DND-41 (cell line): Measurements from ENCODE around the gene H6PD.

Experiments
- ATAC-seq: fragments of 200-7000 bp; cut with Tn5 transposase; 3 replicates; pipeline ENCODE4 v1.9.1; 2021; ENCODE audit warnings: low read depth; ENCODE audit not compliant: insufficient read depth
- DNase-seq: peaks from one replicate; pipeline ENCODE4 v3.0.0-alpha.2; 2020
- H2AFZ ChIP-seq: 2 replicates; pipeline ENCODE4 v1.6.0; 2012; ENCODE audit warnings: low read depth, low read length
- H3K27ac ChIP-seq: 2 replicates; pipeline ENCODE4 v1.5.1; 2012; ENCODE audit warnings: low read length, inconsistent platforms
- H3K27me3 ChIP-seq: fragments of 200-600 bp; sonication (generic); 2 replicates; pipeline ENCODE4 v1.6.0; 2012; ENCODE audit warnings: low read length, mild to moderate bottlenecking, inconsistent platforms; ENCODE audit not compliant: insufficient read depth, poor library complexity
- H3K36me3 ChIP-seq: 2 replicates; pipeline ENCODE4 v1.5.1; 2012; ENCODE audit warnings: low read length, inconsistent platforms; ENCODE audit not compliant: insufficient read depth
- H3K4me1 ChIP-seq: 2 replicates; pipeline ENCODE4 v1.5.1; 2012; ENCODE audit warnings: mild to moderate bottlenecking, low read length; ENCODE audit not compliant: insufficient read depth
- H3K4me2 ChIP-seq: 2 replicates; pipeline ENCODE4 v1.6.0; 2012; ENCODE audit warnings: mild to moderate bottlenecking, moderate library complexity, low read length, inconsistent platforms; ENCODE audit not compliant: insufficient read depth
- H3K4me3 ChIP-seq, 2 experiments: fragments of 200-600 bp in 1 of 2; shearing (Covaris generic) in 1 of 2; 2 replicates each; pipeline ENCODE4 v1.5.1; 2012 to 2016; ENCODE audit warnings: inconsistent platforms in 2 of 2, low read length in 2 of 2, mild to moderate bottlenecking in 2 of 2, low read depth in 1 of 2, moderate library complexity in 1 of 2
- H3K79me2 ChIP-seq: 2 replicates; pipeline ENCODE4 v1.6.0; 2012; ENCODE audit warnings: low read length, inconsistent platforms; ENCODE audit not compliant: insufficient read depth
- H3K9ac ChIP-seq: 2 replicates; pipeline ENCODE4 v1.6.0; 2012; ENCODE audit warnings: low read depth, mild to moderate bottlenecking, inconsistent platforms, low read length, moderate library complexity
- H3K9me3 ChIP-seq: 2 replicates; pipeline ENCODE4 v1.5.1; 2012; ENCODE audit warnings: low read length, moderate library complexity, mild to moderate bottlenecking, inconsistent platforms; ENCODE audit not compliant: insufficient read depth, severe bottlenecking
- H4K20me1 ChIP-seq: 2 replicates; pipeline ENCODE4 v1.6.0; 2012; ENCODE audit warnings: low read length; ENCODE audit not compliant: insufficient read depth
- CTCF ChIP-seq: IDR thresholded peaks from 2 replicates; pipeline ENCODE4 v1.5.1; 2012; ENCODE audit warnings: borderline replicate concordance, low read length, moderate library complexity, mild to moderate bottlenecking; ENCODE audit not compliant: poor library complexity, severe bottlenecking; ENCODE audit errors: extremely low read depth
- EZH2 ChIP-seq: IDR thresholded peaks from 3 replicates; pipeline ENCODE4 v1.6.1; 2012; ENCODE audit warnings: borderline replicate concordance, low read depth, mild to moderate bottlenecking, moderate library complexity, low read length, inconsistent platforms; ENCODE audit not compliant: severe bottlenecking

H6PD gene

GRCh38 chr1:9302745-9303524 lies 68.4 kb downstream of the H6PD start:
- Histone ChIP-seq H2AFZ (no peak overlapping the region), H3K9ac (no peak overlapping the region), H3K27ac (peak overlapping the region; percentile 56), H3K4me2 (no peak overlapping the region), H3K4me1 (peaks cover 38% of the 10 kb centered on the region), H3K4me3 (no peak overlapping the region), H3K36me3 (peaks cover 40% of the 10 kb centered on the region), H3K9me3 (no peaks in the 10 kb centered on the region), H3K79me2 (peaks cover 99% of the 10 kb centered on the region), H3K27me3 (no peaks in the 10 kb centered on the region), H4K20me1 (peaks cover 92% of the 10 kb centered on the region)
- ATAC-seq (peak; percentile 20; the same call in 1 of the 3 replicates), DNase-seq (no peak)
- no peak for TF ChIP-seq EZH2
- no peak for TF ChIP-seq CTCF

GRCh38 chr1:9303916-9304315 lies 69.3 kb downstream of the H6PD start:
- peaks cover 49% of the 10 kb centered on the region for H3K36me3 ChIP-seq
- H4K20me1 ChIP-seq = peaks cover 95% of the 10 kb centered on the region
- no peak for ATAC-seq
- no peaks in the 10 kb centered on the region for H3K9me3 ChIP-seq
- peaks cover 44% of the 10 kb centered on the region for H3K4me1 ChIP-seq
- no peak overlapping the region for H3K4me3 ChIP-seq
- no peak overlapping the region for H2AFZ ChIP-seq
- 0 out of 2 replicates have a peak overlapping the region, but pooled peaks have one; percentile 2 for H3K4me2 ChIP-seq
- no peak for TF ChIP-seq EZH2
- H3K9ac ChIP-seq = no peak overlapping the region
- no peak for DNase-seq
- peaks cover 99% of the 10 kb centered on the region for H3K79me2 ChIP-seq
- no peaks in the 10 kb centered on the region for H3K27me3 ChIP-seq
- 0 out of 2 replicates have a peak overlapping the region, but pooled peaks have one; percentile 11 for H3K27ac ChIP-seq

- Histone ChIP-seq H4K20me1 (peaks cover 100% of the 10 kb centered on the region), H3K27ac (peak overlapping the region; percentile 25; the same call in 1 of the 2 replicates), H3K4me1 (peaks cover 44% of the 10 kb centered on the region), H2AFZ (no peak overlapping the region), H3K36me3 (peaks cover 48% of the 10 kb centered on the region), H3K9ac (no peak overlapping the region), H3K27me3 (no peaks in the 10 kb centered on the region), H3K9me3 (no peaks in the 10 kb centered on the region), H3K4me3 (no peak overlapping the region), H3K4me2 (no peak overlapping the region), H3K79me2 (peaks cover 100% of the 10 kb centered on the region)
- DNase-seq = no peak
- no peak for ATAC-seq
- TF ChIP-seq CTCF (no peak), EZH2 (no peak)
These were observed 70.6 kb downstream of the H6PD start for GRCh38 chr1:9305216-9305615.

GRCh38 chr1:9306006-9306405 lies 71.4 kb downstream of the H6PD start:
- H3K4me2 ChIP-seq = no peak overlapping the region

More at GRCh38 chr1:9306006-9306405, 71.4 kb downstream of the H6PD start:
- peaks cover 37% of the 10 kb centered on the region for H3K4me1 ChIP-seq
- no peak for DNase-seq
- no peaks in the 10 kb centered on the region for H3K27me3 ChIP-seq
- H3K4me3 ChIP-seq = no peak overlapping the region
- TF ChIP-seq CTCF = no peak
- no peak for TF ChIP-seq EZH2
- H3K9ac ChIP-seq = no peak overlapping the region
- no peak overlapping the region for H3K27ac ChIP-seq
- no peak for ATAC-seq
- H3K79me2 ChIP-seq = peaks cover 100% of the 10 kb centered on the region
- H3K36me3 ChIP-seq = peaks cover 40% of the 10 kb centered on the region
- no peak overlapping the region for H2AFZ ChIP-seq
- H3K9me3 ChIP-seq = no peaks in the 10 kb centered on the region
- peaks cover 100% of the 10 kb centered on the region for H4K20me1 ChIP-seq
